ENCODE measurements around the gene SLC38A10.

DNA sequence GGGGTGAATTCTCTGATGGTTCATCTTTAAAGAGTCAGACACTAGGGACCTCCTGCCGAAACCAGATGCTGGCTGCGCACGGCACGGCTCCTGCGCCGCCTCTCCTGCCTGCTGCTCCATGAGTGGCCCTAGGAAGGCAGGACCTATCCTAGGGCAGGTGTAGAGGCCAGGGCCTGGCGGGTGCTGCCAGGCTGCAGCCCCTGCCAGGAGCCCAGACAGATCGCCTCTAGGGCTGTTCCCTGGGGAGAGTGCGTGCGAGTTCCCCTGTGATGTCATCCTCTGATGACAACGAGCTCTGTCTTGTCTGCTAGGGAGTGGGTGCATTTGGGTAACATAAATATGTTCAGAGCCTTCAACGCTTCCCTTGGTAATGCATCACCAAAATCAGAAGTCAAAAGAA lies 23.9 kb downstream of the SLC38A10 start:
- TF ChIP-seq POLR2A (IDR thresholded peaks at IDR 0.05), result no peak
- no peak for TF ChIP-seq EP300 (IDR thresholded peaks at IDR 0.05)
- TF ChIP-seq, protein P1, sequence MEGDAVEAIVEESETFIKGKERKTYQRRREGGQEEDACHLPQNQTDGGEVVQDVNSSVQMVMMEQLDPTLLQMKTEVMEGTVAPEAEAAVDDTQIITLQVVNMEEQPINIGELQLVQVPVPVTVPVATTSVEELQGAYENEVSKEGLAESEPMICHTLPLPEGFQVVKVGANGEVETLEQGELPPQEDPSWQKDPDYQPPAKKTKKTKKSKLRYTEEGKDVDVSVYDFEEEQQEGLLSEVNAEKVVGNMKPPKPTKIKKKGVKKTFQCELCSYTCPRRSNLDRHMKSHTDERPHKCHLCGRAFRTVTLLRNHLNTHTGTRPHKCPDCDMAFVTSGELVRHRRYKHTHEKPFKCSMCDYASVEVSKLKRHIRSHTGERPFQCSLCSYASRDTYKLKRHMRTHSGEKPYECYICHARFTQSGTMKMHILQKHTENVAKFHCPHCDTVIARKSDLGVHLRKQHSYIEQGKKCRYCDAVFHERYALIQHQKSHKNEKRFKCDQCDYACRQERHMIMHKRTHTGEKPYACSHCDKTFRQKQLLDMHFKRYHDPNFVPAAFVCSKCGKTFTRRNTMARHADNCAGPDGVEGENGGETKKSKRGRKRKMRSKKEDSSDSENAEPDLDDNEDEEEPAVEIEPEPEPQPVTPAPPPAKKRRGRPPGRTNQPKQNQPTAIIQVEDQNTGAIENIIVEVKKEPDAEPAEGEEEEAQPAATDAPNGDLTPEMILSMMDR (IDR thresholded peaks at IDR 0.05), result no peak
- no peak for TF ChIP-seq POLR2AphosphoS5 (IDR thresholded peaks at IDR 0.05)
